Dermis blood vessel endothelial cell (primary cell): ENCODE data around the gene TRAPPC10. TPM values are rescaled to one million over a fixed set of nuclear protein-coding genes. Genes with fewer than 3 reads are reported as not detected.

Source experiments
- DNase-seq: peaks from one replicate; pipeline ENCODE4 v3.0.0; 2010
- total RNA-seq: library from RNA; depleted of rRNA; stranded (reverse); fragments of >200 nt; gene quantifications from 2 replicates; pipeline ENCODE4 v1.2.3, GENCODE V29; 2014

TRAPPC10 gene
- total RNA-seq, 1 donor from 2014 or later, result 25.5 TPM

DNA sequence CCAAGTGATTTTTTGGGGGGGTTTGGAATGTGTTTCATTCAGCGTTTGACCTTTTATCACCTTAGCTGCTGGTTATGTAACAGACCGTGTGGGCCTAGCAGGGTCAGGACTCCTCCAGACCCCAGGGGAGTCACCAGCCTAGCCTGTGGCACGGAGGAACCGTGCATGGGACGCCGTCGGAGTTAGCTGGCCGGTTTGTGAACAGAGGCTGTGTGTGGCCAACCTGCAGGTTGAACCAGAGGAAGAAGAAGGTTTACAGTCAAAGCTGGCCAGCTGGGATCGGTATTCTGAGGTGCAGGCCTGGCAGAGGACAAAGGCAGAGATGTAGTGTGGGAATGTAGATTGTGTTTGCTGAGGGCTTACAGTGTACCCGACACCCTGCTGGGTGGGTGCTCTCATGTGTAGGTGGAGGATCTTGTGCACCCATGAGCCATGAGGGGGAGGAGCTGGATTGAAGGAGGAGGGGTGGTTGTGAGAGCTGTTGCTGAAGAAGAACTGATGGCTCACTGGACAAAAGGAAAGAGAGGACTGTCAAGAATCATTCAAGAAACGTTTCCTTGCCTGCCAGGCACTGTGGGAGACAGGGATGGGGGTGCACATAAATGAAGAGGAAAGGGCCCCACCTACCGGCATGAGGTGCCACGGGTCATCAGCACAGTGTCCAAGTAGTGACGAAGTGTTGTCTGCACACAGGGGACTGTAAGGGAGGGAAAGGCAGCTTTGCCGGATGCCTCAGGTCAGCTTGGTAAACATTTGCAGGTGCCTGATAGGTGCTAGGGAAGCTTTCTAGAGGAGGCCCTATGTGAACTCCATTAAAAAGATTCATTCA lies 55.1 kb downstream of the TRAPPC10 start:
- DNase-seq, result no peak

DNA sequence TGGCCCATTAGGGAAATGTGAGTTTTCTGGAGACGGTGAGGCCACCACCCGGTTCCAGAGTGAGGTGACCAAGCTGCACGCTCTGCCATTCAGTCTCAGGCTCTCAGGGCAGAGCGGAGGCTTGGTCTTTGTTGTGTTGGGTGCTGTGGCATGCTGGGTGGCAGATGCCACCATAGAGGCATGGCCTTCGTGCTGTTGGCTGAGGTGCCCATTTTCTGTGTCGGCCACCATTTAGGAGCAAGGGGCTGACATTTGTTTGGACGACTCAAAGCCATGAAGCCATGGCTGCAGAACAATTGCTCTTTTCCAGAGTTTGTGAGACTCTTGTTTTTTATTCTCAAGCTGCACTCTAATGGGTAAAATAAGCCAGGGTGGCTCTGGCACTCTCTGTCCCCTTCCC lies 58.3 kb downstream of the TRAPPC10 start:
- no peak for DNase-seq

DNA sequence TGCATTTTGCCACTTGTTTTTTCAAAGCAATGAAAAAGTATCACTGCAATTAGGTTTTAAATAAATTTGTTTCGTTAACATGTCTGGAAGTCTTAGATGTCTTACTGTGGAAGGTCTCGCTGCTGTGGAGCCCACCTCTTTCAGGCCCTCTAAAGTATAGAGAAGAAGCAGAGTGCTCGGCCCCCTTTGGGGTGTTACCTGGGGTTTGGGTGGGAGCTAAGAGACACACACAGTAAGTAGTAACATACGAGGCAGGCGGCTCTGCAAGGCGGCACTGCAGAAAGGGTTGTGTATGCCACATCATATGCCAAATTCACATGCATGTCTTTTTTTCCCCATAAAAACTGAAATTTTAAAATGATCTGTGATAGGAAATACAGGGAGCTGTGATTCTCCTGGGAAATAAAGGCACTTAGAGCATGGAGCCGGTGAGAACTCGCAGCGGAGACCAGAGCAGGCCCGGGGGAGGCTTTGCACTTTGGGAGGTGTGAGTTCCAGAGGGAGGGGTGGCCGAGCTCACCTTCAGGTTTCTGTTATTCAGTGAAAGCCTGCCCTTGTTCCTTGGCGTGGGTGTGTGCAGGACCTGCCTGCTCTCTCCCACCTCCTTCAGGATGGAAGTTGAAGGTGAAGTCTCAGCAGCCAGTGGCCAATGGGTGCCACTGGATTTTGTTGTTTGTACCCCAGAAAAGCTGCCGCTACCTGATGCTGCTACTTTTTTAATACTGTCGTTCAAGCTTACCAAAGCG lies 59.4 kb downstream of the TRAPPC10 start:
- no peak for DNase-seq

DNA sequence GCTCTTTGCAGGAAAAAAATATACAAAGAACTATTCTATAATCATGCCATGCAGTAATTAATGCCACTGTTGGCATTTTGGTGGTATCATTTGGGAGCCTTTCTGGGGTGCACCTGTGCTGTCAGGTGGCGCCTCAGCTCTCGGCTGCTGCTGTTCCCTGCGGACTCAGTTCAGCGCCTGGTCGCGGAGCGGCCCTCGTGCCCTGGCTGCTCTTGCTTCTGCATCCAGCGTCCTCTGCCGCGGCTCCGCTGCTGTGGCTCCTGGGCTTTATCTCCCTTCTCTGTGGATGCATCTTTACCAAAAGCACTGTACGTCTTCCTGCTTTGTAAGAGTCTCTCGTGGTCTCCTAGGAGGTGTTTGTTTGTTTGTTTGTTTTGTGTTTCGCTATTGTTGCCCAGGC lies 60.0 kb downstream of the TRAPPC10 start:
- DNase-seq, result no peak

DNA sequence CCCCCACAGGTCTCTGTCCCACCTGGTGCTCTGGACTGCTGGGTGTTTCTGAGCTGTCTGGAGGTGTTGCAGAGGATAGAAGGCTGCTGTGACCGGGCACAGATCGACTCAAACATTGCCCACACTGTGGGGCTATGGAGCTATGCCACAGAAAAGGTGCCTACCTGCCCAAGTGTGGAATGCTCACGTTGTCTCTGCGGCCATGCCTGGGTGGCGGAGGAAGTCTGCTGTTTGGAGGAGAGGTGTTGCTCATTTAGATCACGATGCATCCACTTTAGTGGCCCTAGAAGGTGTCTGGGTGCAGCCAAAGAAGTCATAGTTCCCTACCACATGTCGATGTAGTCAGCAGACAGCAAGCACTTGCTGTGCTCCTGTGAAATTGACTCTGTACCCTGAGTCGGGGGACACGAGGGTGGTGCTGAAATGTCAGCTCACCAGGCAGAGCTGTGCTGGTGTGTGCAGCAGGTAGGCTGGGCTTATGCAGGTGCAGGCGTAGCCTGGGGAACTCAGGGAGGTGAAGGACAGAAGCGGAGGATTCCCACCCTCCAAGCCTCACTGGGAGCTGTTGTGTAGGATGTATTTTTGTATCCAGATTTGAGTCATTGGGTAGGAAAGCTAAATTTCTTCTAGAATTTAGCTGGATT lies 62.3 kb downstream of the TRAPPC10 start:
- no peak for DNase-seq

DNA sequence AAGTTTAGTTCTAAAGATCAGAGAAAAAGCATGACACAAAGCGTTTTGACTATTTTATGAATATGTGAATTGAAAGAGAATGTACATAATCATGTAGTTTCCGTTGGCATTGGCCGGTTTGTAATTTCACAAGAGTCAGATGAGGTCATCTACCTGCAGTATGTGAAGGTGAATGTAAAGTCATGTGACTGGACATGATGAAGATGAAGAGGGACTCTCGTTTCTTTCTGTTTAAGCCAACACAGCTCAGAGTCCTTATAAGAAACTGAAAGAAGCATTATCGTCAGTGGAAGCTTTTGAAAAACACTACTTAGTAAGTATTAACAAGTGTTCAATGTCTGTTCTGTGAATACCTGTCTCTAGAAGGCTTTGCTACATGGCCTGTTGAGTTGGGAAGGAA lies 64.2 kb downstream of the TRAPPC10 start:
- no peak for DNase-seq

DNA sequence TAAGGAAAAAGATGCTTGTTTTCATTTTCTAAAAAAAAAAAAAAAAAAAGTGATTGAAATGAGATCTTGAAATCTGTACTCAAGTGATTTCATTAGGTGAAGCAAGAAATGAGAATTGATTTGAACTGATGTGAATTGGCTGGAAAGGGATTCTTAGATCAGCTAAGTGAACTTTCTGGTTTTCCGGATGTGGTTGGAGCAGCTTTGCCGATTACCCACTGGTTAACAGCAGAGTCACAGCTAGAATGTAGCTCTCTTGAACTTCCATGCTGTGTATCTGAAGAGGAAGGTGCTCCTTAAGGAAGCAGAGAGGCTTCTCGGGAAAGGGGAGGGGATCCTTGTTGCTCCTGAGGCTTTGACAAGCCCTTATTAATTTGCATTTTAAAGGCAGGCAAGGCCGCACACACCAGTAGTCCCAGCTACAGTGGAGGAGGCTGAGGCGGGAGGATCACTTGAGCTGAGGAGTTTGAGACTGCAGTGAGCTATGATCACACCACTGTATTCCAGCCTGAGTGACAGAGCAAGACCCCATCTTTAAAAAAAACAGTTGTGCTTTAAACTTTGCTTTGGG lies 66.4 kb downstream of the TRAPPC10 start:
- no peak for DNase-seq

DNA sequence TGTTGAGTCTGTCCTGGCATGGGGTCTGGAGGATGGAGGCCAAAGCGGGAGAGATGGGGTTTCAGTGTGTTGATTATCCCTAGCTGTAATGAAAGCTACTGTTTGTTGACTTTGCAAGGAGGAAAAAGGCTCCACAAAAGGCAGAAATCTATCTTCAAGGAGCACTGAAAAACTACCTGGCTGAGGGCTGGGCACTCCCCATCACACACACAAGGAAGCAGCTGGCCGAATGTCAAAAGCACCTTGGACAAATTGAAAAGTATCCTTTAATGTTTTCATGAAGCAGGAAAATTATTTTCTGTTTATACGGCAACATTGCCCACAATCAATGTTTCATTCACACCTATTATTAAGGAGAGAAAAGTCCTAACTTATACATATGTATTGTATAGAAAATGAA lies 67.3 kb downstream of the TRAPPC10 start:
- no peak for DNase-seq

DNA sequence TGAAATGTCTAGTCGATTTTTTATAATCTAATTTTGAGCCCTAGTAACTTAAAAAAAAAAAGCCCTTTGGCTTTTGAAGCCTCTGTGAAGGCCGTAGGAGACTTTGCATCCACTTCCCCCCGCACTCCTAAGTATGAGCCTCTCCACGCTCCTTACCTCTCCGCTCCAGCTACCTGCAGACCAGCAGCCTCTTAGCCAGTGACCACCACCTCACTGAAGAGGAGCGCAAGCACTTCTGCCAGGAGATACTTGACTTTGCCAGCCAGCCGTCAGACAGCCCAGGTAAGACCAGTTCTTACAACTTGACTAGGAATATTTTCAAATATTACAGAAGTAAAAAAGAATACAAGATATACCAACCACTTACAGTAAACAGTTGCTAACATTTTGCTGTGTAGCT lies 67.7 kb downstream of the TRAPPC10 start:
- no peak for DNase-seq

DNA sequence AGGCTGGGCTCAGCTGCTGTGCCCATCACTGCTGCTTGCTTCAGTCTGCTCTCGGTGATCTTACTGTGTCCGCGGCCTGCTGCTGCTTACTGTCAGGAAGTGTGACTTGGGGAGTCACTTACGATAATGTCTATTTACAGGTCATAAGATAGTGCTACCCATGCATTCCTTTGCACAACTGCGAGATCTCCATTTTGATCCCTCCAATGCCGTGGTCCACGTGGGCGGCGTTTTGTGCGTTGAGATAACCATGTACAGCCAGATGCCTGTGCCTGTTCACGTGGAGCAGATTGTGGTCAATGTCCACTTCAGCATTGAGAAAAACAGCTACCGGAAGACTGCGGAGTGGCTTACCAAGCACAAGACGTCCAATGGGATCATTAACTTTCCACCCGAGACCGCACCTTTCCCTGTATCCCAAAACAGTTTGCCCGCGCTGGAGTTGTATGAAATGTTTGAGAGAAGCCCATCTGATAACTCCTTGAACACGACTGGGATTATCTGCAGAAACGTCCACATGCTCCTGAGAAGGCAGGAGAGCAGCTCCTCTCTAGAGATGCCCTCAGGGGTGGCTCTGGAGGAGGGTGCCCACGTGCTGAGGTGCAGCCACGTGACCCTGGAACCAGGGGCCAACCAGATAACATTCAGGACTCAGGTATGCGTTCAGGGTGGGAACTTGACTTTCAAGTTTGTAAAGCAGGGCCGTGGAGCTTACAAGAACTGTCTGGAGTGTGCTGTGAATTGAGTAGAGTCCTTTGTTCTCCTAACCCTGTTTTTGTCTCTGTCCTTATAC lies 70.7 kb downstream of the TRAPPC10 start:
- DNase-seq, result peak; percentile 19

DNA sequence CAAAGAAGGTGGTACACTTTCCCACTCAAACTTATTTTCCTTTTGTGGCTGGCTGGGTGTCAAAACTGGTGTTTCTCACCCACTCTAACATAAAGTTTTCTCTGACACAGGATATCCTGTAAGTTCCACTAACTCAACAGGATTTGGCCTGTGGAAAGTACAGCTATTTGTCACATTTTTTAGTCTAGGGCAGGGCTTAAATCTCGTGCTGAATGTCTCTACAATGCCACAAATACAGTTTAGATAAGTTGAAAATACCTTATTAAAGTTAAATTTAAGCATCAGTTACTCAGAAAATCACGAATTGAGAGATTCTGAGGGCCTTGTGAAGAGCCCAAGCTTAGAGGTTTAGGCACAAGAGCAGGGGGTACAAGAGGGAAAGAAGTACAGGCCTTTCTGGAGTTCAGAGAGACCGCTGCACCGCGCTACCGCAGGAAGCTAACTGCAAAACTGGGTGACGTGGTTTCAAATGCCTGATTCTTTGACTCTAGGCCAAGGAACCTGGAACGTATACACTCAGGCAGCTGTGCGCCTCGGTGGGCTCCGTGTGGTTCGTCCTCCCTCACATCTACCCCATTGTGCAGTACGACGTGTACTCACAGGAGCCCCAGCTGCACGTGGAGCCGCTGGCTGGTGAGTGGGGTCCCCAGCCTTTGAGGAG lies 71.7 kb downstream of the TRAPPC10 start:
- DNase-seq, result peak; percentile 81

DNA sequence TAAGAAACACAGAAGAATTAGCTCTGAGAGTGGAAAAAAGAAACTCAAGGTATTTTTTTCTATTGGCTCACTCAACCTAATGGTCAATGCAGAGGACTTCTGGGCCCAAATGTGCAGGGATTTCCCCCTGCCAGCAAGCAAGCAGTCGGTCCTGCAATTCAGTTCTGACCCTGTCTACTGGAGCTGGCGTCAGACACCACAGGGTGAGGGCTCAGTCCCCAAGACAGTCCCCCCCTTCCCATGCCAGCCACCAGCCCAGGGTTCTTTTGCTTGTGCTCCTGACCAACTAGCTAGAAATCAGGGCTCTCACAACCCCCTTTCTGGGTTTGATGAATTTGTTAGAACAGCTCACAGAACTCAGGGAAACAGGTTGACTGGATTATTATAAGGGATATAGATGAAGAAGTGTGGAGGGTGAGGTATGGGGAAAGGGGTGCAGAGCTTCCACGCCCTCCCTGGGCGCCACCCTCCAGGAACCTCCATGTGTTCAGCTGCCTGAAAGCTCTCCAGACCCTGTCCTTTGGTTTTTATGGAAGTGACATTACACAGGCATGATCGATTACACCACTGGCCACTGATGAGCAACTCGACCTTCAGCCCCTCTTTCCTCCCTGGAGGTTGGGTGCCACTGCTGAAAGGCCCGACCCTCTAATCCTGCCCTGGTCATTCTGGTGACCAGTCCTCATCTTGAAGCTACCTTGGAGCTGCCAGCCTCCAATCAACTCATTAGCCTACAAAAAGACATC lies 72.6 kb downstream of the TRAPPC10 start:
- no peak for DNase-seq

DNA sequence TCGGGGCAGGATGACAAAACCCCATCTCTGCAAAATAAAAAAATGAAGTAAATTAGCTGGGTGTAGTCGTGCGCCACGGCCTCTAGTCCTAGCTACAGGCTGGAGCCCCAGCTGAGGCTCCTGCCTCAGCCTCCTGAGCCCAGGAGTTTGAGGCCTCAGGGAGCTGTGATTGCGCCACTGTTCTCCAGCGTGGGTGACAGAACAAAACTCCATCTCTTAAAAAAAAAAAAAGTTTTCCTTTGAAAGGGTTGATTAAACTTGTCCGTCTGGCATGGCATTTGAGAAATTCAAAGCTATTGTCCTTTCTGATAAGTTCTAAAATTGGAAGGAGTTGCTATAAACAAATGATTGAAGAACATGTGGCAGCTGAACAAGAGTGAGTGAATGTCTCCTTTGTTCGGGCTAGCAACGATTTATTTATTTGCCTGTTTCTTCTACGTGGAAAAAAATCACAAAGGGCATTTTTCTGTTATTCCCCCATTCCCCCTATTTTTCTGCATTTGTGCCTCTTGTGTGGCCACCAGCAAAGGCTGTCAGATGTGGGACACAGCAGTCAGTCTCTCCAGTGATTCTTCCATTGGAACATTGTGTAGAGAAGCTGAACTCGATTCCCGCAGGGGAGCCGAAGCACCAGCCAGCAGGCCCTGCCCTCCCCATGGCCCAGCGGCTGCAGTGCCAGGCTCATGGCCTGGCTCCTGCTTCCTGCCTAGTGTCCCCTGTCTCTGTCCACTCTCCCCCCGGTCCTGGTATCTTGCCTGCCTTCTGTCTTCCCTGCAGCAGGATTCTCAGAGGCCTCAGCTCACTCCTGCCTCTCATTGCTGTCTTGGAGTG lies 73.6 kb downstream of the TRAPPC10 start:
- DNase-seq, result peak; percentile 21

DNA sequence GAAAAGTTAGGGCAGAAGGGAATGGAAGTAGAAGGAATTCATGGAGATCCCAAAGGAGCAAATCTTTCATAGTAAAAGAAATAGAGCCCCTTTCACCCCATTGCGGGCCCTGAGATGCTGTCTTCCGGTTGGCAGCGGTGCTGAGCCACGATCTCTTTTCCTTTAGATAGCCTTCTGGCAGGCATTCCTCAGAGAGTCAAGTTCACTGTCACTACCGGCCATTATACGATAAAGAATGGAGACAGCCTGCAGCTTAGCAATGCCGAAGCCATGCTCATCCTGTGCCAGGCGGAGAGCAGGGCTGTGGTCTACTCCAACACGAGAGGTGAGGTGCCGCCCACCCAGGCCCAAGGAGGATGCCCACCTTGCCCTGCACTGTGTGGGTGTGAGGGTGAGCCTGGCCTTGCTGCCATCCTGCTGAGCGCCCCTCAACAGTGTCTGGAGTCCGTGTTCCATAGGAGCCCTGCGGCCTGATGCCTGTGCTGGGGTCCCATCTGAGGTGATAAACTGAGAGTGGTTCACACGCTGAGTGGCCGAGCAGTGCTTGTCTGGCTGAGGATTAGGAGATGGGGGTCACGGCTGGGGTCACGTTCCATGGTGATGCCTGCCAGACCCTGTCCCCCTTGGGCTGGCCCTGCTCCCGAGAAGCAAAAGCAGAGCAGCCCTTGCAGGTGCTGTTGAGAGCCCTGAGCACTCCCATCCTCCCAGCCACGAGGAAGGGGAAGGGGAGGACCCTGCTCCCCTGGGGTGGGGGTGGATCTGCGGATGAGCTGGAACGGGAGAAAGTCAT lies 74.7 kb downstream of the TRAPPC10 start:
- DNase-seq, result peak; percentile 23

DNA sequence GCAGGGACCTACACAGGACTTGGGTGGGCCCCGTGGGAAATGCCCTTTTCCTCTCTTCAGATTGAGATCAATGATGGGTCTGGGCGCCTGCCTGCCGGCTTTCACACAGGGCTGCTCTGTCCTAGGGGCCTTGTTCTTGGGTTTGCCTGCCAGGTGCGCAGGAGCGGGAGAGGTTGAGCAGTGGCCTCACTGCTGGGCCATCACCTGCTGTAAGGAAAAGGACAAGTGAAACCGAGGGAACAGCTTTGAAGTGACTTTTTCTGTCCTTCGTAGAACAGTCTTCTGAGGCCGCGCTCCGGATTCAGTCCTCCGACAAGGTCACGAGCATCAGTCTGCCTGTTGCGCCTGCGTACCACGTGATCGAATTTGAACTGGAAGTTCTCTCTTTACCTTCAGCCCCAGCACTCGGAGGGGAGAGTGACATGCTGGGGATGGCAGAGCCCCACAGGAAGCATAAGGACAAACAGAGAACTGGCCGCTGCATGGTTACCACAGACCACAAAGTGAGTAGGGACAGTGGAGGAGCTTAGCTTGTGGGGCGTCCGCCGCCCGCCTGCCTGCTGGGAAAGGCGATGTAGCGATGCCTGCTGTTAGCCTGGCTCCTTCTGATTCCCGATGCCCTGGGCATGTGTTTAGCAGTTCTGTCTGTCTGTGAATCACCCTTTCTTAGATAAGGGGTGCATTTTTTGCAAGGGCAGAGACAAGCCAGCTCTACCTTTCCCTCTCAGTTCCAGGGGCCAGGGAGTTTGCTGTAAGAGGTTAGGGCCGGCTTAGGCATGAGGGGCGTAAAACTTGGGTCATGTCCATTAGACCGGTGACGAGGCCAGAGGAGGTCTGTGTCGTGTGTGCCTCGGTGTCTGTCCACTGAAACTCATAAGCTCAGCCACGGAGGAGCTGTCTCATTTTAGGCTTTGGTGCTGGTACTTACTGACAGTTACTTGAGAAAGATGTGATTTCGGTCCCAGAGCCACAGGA lies 75.6 kb downstream of the TRAPPC10 start:
- DNase-seq, result no peak

DNA sequence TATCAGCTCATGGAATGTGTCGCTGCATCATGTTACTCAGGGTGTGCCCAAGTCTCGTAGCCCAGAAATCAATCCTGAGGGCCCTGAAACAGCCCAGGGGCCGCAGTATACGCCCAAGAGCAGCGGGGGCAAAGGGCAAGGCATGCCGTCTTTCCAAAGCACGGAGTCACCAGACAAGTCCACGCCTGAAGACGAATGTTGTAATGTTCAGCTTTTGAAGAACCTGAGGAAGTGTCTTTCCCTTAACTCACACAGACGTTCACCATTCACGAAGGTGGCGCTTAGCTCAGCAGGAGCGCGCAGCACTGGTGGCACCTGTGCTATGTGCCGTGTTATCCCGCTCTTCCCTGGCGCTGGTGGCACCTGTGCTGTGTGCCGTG lies 76.3 kb downstream of the TRAPPC10 start:
- DNase-seq, result no peak

DNA sequence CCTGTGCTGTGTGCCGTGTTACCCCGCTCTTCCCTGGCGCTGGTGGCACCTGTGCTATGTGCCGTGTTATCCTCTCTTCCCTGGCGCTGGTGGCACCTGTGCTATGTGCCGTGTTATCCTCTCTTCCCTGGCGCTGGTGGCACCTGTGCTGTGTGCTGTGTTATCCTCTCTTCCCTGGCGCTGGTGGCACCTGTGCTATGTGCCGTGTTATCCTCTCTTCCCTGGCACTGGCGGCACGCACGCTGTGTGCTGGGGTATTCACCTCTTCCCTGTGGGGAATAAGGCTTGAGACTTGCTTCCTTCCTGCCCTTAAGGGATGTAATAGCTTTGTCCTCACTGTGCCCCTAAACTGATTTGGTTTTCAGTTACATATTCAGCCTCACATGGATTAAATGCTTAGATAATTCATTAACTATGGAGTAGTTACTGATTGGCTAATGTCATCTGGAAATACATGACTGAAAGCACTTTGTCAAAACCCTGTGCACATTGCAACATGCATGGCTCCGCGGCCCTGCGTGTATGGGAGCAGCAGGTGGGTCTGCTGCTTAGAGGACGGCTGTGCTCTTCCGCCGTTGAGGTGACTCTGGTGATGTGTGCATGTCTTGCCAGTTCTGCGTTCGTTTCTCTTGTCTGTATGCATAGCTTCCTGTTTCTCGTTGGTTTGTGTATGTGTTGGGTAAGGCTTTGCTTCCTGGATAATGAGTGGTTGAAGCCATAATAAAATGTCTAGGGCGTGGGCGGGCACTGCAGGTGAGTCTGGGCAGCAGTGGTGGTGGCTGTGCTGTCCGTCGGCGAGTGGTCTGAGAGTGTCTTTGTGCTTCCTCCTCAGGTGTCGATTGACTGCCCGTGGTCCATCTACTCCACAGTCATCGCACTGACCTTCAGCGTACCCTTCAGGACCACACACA lies 77.1 kb downstream of the TRAPPC10 start:
- no peak for DNase-seq
